Left lung (tissue), 14 donors: Measurements from ENCODE around the gene OR5P2. TPM values are rescaled to one million over a fixed set of nuclear protein-coding genes. Genes with fewer than 3 reads are reported as not detected.

ENCODE experiments used
- ATAC-seq: fragments of 200-7000 bp; cut with Tn5 transposase; one replicate; pipeline ENCODE4 v1.9.1; 2020; ENCODE audit warnings: moderate library complexity
- DNase-seq, 4 donors: peaks; one replicate each; pipeline ENCODE4 v3.0.0-alpha.2; 2013 to 2020
- H3K27ac ChIP-seq, 2 donors: fragments of 200-600 bp; sonication (generic) in 1 of 2; one replicate each; pipeline versions ENCODE4 v1.5.0 to v1.8.0; 2020 to 2021
- H3K27me3 ChIP-seq, 2 donors: fragments of 200-600 bp; sonication (generic) in 1 of 2; one replicate each; pipeline versions ENCODE4 v1.5.0 to v1.8.0; 2020 to 2021
- H3K36me3 ChIP-seq, 2 donors: fragments of 200-600 bp; sonication (generic) in 1 of 2; one replicate each; pipeline versions ENCODE4 v1.5.0 to v1.8.0; 2020 to 2021
- H3K4me1 ChIP-seq, 2 donors: fragments of 200-600 bp; one replicate each; pipeline ENCODE4 v1.8.0; 2021
- H3K4me3 ChIP-seq, 2 donors: fragments of 200-600 bp; sonication (generic) in 1 of 2; one replicate each; pipeline versions ENCODE4 v1.5.0 to v1.8.0; 2020 to 2021; ENCODE audit warnings: mild to moderate bottlenecking in 1 of 2
- H3K9me3 ChIP-seq, 2 donors: fragments of 200-600 bp; sonication (generic) in 1 of 2; one replicate each; pipeline versions ENCODE4 v1.5.0 to v1.8.0; 2020 to 2021
- CTCF ChIP-seq, 2 donors: fragments of 200-600 bp; sonication (generic) in 1 of 2; IDR thresholded peaks; one replicate each; pipeline versions ENCODE4 v1.5.0 to v1.8.0; 2021; ENCODE audit warnings: antibody characterized with exemption in 2 of 2
- intact Hi-C, 2 donors: fragments of 100-400 bp; cut with DNase I; formaldehyde crosslinking; loops; one replicate each; pipeline versions ENCODE4 v1.11.2 to v1.14.2; 2022
- long read RNA-seq, 12 donors: library from polyadenylated mRNA in 2 of 12; unstranded in 2 of 12; transcript quantifications; one replicate each; pipeline ENCODE4 v2.0.0 and lab custom pipeline, GENCODE V29; 2019 to 2026
- polyA plus RNA-seq, 6 donors: library from polyadenylated mRNA; unstranded; fragments of 120-200 nt; gene quantifications; one replicate each; pipeline ENCODE4 v1.2.1, GENCODE V29; 2013; ENCODE audit not compliant: insufficient read length in 6 of 6
- total RNA-seq, 2 donors: library from RNA; stranded (reverse); fragmentation: NEBNext Ultra II Directional; extraction: Animal tissue kit (Norgen Biotek cat#: 25700); gene quantifications; one replicate each; pipeline ENCODE4 v1.2.1, GENCODE V29; 2021
- donor health status: DM: no; HTN: yes; CAD: no.
- donor health status: DM: no; HTN: no; CAD: no.

Gene OR5P2
- 1 to 10 TPM in 1 of 2 donors, under 1 TPM in 1; 0.52 to 2.3 TPM for total RNA-seq
- under 1 TPM in 5 of 6 donors, not detected in 1; 0.15 to 0.31 (median 0.24) TPM for polyA plus RNA-seq
- long read RNA-seq, donor 1: 0 reads
- long read RNA-seq, donor 2: 0 reads
- long read RNA-seq, donor 3: 0 reads
- long read RNA-seq, donor 4: 0 reads
- long read RNA-seq, donor 5: 0 reads
- long read RNA-seq, donor 6: 0 reads
- long read RNA-seq, donor 7: 0 reads
- long read RNA-seq, donor 8: 0 reads
- long read RNA-seq, donor 9: 0 reads
- long read RNA-seq, donor 10: 0 reads
- long read RNA-seq, donor 11: 0 reads
- long read RNA-seq, donor 12: 0 reads

- intact Hi-C loops: no loop called here
- Histone ChIP-seq H3K4me1 (no peaks in the 10 kb centered on the region), H3K27ac (no peak within 1 kb of the TSS), H3K36me3 (no peaks in the 10 kb centered on the region), H3K9me3 (peaks cover 0 to under 1% of the 10 kb centered on the region in 2 donors), H3K27me3 (no peaks in the 10 kb centered on the region), H3K4me3 (no peak within 1 kb of the TSS)
- DNase-seq (no peak), ATAC-seq (no peak)
- no peak for TF ChIP-seq CTCF (IDR thresholded peaks at IDR 0.05)
Observed at GRCh38 chr11:7796842-7797241, at the start of gene OR5P2. Gene OR5P2, minus strand, starts transcription at chr11:7796942. Its CDS starts 0 bp downstream, at chr11:7796942.

GRCh38 chr11:7846003-7846402, 49.3 kb upstream of the OR5P2 start:
- H3K4me1 ChIP-seq: no peaks in the 10 kb centered on the region
- TF ChIP-seq CTCF (IDR thresholded peaks at IDR 0.05): no peak

GRCh38 chr11:7844986-7845385, 48.2 kb upstream of the OR5P2 start:
- Histone ChIP-seq H3K4me3 (no peak overlapping the region), H3K36me3 (no peaks in the 10 kb centered on the region), H3K27me3 (no peaks in the 10 kb centered on the region), H3K9me3 (no peaks in the 10 kb centered on the region), H3K4me1 (no peaks in the 10 kb centered on the region), H3K27ac (no peak overlapping the region)
- DNase-seq: no peak
- intact Hi-C loops: no loop called here
- no peak for TF ChIP-seq CTCF (IDR thresholded peaks at IDR 0.05)
- ATAC-seq: no peak

More at GRCh38 chr11:7846003-7846402, 49.3 kb upstream of the OR5P2 start:
- Histone ChIP-seq H3K36me3 (no peaks in the 10 kb centered on the region), H3K9me3 (no peaks in the 10 kb centered on the region), H3K27ac (no peak overlapping the region), H3K4me3 (no peak overlapping the region), H3K27me3 (no peaks in the 10 kb centered on the region)
- ATAC-seq (no peak), DNase-seq (no peak)
- intact Hi-C loops: no loop called here

GRCh38 chr11:7844521-7844920, 47.8 kb upstream of the OR5P2 start:
- TF ChIP-seq CTCF (IDR thresholded peaks at IDR 0.05): no peak
- DNase-seq (no peak), ATAC-seq (no peak)
- Histone ChIP-seq H3K4me3 (no peak overlapping the region), H3K27me3 (no peaks in the 10 kb centered on the region), H3K4me1 (no peaks in the 10 kb centered on the region), H3K9me3 (no peaks in the 10 kb centered on the region), H3K36me3 (no peaks in the 10 kb centered on the region), H3K27ac (no peak overlapping the region)
- intact Hi-C loops: no loop called here

- H3K4me3 ChIP-seq: no peak overlapping the region
- no peak overlapping the region for H3K27ac ChIP-seq
- H3K27me3 ChIP-seq: no peaks in the 10 kb centered on the region
- H3K36me3 ChIP-seq: no peaks in the 10 kb centered on the region
- H3K4me1 ChIP-seq: no peaks in the 10 kb centered on the region
- TF ChIP-seq CTCF (IDR thresholded peaks at IDR 0.05): no peak
- H3K9me3 ChIP-seq: no peaks in the 10 kb centered on the region
- intact Hi-C loops: no loop called here
- no peak for DNase-seq
- no peak for ATAC-seq
Observed at GRCh38 chr11:7840578-7840977, 43.8 kb upstream of the OR5P2 start.
